H1 (cell line): Measurements from ENCODE around the gene SMIM24.

ENCODE experiments used
- ATF3 ChIP-seq: IDR thresholded peaks from 2 replicates; pipeline ENCODE4 v1.6.1; 2011; ENCODE audit warnings: low read depth, mild to moderate bottlenecking, low read length; ENCODE audit not compliant: insufficient read depth
- CHD1 ChIP-seq: IDR thresholded peaks from 2 replicates; pipeline ENCODE4 v1.6.1; 2012; ENCODE audit warnings: low read depth, low read length, improper control_type of control experiment
- CTCF ChIP-seq, 3 experiments: IDR thresholded peaks; 1 replicate in 2 of 3; 2 replicates in 1 of 3; pipeline versions ENCODE4 v1.5.1 to v1.6.1; 2011; ENCODE audit warnings: low read length in 3 of 3, mild to moderate bottlenecking in 3 of 3, inconsistent platforms in 2 of 3, low read depth in 1 of 3, moderate library complexity in 1 of 3; ENCODE audit not compliant: insufficient read depth in 1 of 3; ENCODE audit errors: control extremely low read depth in 1 of 3
- MAFK ChIP-seq: IDR thresholded peaks from 2 replicates; pipeline ENCODE4 v1.6.1; 2012; ENCODE audit warnings: low read depth, mild to moderate bottlenecking, improper control_type of control experiment, low read length
- POLR2A ChIP-seq, 2 experiments: IDR thresholded peaks; 1 replicate in 1 of 2; 2 replicates in 1 of 2; pipeline ENCODE4 v1.6.1; 2011; ENCODE audit warnings: low read depth in 2 of 2, low read length in 2 of 2, mild to moderate bottlenecking in 2 of 2; ENCODE audit errors: control extremely low read depth in 1 of 2
- POLR2AphosphoS5 ChIP-seq: IDR thresholded peaks from 2 replicates; pipeline ENCODE4 v1.6.1; 2011; ENCODE audit warnings: low read depth, low read length
- SRF ChIP-seq: IDR thresholded peaks from 2 replicates; pipeline ENCODE4 v1.6.1; 2011; ENCODE audit warnings: mild to moderate bottlenecking, low read depth, low read length, moderate library complexity
- TAF1 ChIP-seq: IDR thresholded peaks from 2 replicates; pipeline ENCODE4 v1.6.1; 2011; ENCODE audit warnings: mild to moderate bottlenecking, low read depth, low read length
- YY1 ChIP-seq: IDR thresholded peaks from 2 replicates; pipeline ENCODE4 v1.6.1; 2011; ENCODE audit warnings: low read depth, mild to moderate bottlenecking, low read length
- TF ChIP-seq, protein P1 (sequence below): IDR thresholded peaks from 2 replicates; pipeline ENCODE4 v1.6.1; 2012; ENCODE audit warnings: inconsistent platforms

DNA sequence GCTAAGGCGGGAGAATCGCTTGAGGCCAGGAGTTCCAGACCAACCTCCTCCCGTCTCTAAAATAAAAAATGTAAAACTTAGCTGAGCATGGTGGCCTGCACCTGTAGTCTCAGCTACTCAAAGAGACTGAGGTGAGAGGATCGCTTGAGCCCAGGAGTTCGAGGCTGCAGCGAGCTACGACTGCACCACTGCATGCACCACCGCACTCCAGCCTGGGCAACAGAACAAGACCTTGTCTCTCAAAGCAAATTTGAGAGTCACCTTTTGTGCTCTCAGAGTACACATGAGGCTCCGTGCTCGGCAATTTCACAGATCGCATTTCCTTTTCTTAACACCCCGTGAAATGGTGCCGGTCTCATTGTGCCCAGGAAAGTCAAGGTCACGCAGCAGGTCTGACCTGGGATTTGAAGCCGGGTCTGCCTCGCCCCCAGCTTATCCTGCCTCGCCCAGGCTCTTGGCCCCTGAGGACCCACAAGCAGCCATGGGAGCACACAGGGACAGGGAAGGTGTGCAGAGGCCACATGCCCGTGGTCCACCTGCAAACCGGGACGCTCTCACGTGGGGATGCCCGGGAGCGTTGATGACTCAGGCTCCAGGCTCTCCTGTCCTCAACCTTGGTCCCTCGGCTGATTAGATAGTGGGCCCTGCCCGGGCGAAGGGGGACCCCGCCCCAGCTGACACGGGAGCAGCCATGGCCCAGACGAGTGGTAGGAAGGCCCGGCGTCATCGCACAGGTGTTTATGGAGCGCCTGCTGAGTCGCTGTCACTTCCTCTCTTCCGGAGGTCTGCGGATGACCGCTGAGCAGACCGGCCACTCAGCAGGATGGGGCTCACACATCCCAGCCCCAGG, 1.1 kb upstream of the SMIM24 start:
- no peak for TF ChIP-seq POLR2A (IDR thresholded peaks at IDR 0.05; ENCODE audit: control extremely low read depth in 1 of 2, low read depth in 2 of 2, low read length in 2 of 2)
- TF ChIP-seq CTCF (IDR thresholded peaks at IDR 0.05; ENCODE audit: control extremely low read depth in 1 of 3, insufficient read depth in 1 of 3, low read depth in 1 of 3, low read length in 3 of 3) = no peak
- no peak for TF ChIP-seq ATF3
- TF ChIP-seq, protein P1, sequence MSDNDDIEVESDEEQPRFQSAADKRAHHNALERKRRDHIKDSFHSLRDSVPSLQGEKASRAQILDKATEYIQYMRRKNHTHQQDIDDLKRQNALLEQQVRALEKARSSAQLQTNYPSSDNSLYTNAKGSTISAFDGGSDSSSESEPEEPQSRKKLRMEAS = no peak
- no peak for TF ChIP-seq YY1
- no peak for TF ChIP-seq TAF1
- no peak for TF ChIP-seq POLR2AphosphoS5
- TF ChIP-seq SRF = no peak
- no peak for TF ChIP-seq MAFK
- no peak for TF ChIP-seq CHD1
